Measurements from ENCODE around the gene SKAP2.

DNA sequence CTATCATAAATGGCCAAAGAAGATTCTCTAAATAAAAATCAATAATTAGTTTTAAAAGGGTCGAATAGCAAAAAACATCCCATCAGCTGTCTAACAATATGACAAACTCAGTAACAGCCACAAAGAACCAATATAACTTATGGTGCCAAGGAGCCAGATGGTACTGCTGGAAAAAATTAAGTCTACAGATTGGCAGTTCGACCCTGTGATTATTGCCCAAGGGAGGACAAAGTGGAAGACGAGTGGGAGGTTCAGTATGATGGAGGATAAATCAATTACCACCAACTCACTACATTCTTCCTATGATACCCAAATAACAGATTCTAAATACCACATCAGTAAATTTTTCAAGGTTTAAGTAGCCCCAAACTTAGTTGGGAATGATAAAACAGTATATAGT lies 49.0 kb downstream of the SKAP2 start:
- TF ChIP-seq, protein P1, sequence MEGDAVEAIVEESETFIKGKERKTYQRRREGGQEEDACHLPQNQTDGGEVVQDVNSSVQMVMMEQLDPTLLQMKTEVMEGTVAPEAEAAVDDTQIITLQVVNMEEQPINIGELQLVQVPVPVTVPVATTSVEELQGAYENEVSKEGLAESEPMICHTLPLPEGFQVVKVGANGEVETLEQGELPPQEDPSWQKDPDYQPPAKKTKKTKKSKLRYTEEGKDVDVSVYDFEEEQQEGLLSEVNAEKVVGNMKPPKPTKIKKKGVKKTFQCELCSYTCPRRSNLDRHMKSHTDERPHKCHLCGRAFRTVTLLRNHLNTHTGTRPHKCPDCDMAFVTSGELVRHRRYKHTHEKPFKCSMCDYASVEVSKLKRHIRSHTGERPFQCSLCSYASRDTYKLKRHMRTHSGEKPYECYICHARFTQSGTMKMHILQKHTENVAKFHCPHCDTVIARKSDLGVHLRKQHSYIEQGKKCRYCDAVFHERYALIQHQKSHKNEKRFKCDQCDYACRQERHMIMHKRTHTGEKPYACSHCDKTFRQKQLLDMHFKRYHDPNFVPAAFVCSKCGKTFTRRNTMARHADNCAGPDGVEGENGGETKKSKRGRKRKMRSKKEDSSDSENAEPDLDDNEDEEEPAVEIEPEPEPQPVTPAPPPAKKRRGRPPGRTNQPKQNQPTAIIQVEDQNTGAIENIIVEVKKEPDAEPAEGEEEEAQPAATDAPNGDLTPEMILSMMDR (IDR thresholded peaks at IDR 0.05): no peak
- TF ChIP-seq POLR2A (IDR thresholded peaks at IDR 0.05): no peak
